ENCODE results near the gene NAP1L5.

The NAP1L5 gene

DNA sequence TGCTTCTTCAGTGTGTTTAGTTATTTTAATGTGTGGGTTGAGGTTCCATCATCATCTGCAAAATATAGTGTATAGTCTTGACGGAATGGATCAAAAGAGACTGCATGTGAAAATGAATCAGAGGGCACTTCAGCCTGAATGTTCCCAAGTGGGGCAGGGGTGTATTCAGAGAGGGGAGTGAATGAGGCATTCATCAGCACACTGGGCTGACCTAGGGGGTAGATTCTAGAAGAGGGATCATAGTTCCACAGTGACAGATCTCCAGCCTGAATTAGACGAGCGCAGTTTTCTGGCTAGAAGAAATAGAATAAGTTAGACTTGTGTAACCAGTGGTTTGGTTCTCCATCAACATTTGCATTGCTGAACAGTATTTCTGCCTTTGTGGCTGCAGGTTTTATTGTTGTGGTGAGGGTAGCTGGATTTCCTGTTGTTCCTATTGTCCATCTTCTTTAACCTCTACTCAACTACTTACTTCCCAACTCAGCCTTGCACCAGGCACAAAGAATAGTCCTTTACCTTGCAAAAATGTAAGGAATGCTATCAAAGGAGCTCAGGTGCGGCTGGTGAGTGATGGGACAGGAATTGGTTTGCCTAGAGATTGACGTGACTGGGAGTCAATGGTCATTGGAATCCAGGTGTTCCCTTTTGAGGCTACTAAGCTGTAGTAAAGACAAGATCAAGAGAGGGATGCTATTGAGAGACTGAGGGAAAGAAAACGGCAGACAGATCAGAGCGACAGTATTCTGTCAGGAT is 50.9 kb downstream of the NAP1L5 start:
- ChIA-PET CTCF (no interaction called here), POLR2A (no interaction called here)
- no peak overlapping the region for H3K27ac ChIP-seq (ENCODE audit: extremely low read depth, low read depth, low read length)

More for the DNA sequence above, 50.9 kb downstream of the NAP1L5 start:
- no peaks in the 10 kb centered on the region for H3K4me1 ChIP-seq (ENCODE audit: control insufficient read depth, insufficient read depth, low read length)
- no peaks in the 10 kb centered on the region for H3K9me3 ChIP-seq (ENCODE audit: control insufficient read depth, insufficient read depth, low read depth, low read length)
- no peaks in the 10 kb centered on the region for H3K36me3 ChIP-seq (ENCODE audit: control insufficient read depth in 2 of 2, insufficient read depth in 1 of 2, low read length in 2 of 2)
- H3K4me3 ChIP-seq (ENCODE audit: low read depth, low read length): no peak overlapping the region
- TF ChIP-seq SETDB1 (IDR thresholded peaks at IDR 0.05; ENCODE audit: insufficient read length, low read length): no peak
- no peak for TF ChIP-seq KLF17 (tag by site-specific recombination; IDR thresholded peaks at IDR 0.05)
- TF ChIP-seq, protein P1, sequence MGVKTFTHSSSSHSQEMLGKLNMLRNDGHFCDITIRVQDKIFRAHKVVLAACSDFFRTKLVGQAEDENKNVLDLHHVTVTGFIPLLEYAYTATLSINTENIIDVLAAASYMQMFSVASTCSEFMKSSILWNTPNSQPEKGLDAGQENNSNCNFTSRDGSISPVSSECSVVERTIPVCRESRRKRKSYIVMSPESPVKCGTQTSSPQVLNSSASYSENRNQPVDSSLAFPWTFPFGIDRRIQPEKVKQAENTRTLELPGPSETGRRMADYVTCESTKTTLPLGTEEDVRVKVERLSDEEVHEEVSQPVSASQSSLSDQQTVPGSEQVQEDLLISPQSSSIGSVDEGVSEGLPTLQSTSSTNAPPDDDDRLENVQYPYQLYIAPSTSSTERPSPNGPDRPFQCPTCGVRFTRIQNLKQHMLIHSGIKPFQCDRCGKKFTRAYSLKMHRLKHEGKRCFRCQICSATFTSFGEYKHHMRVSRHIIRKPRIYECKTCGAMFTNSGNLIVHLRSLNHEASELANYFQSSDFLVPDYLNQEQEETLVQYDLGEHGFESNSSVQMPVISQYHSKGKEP (tag by site-specific recombination; IDR thresholded peaks at IDR 0.05): no peak
- TF ChIP-seq, protein P2, sequence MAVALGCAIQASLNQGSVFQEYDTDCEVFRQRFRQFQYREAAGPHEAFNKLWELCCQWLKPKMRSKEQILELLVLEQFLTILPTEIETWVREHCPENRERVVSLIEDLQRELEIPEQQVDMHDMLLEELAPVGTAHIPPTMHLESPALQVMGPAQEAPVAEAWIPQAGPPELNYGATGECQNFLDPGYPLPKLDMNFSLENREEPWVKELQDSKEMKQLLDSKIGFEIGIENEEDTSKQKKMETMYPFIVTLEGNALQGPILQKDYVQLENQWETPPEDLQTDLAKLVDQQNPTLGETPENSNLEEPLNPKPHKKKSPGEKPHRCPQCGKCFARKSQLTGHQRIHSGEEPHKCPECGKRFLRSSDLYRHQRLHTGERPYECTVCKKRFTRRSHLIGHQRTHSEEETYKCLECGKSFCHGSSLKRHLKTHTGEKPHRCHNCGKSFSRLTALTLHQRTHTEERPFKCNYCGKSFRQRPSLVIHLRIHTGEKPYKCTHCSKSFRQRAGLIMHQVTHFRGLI (tag by site-specific recombination; IDR thresholded peaks at IDR 0.05): no peak
- TF ChIP-seq ZFHX2 (tag by site-specific recombination; conservative IDR thresholded peaks at IDR 0.05): no peak
- no peak for TF ChIP-seq RBAK (tag by site-specific recombination; IDR thresholded peaks at IDR 0.05)
- TF ChIP-seq YY2 (tag by site-specific recombination; IDR thresholded peaks at IDR 0.05): no peak
- TF ChIP-seq ZNF654 (tag by site-specific recombination; IDR thresholded peaks at IDR 0.05; ENCODE audit: low read depth): no peak
- no peak for TF ChIP-seq KLF9 (tag by site-specific recombination; IDR thresholded peaks at IDR 0.05; ENCODE audit: low read depth)
- TF ChIP-seq ZNF292 (tag by site-specific recombination; IDR thresholded peaks at IDR 0.05; ENCODE audit: borderline replicate concordance, low read depth): no peak
- TF ChIP-seq REST (tag by site-specific recombination; IDR thresholded peaks at IDR 0.05): no peak
- no peak for TF ChIP-seq PRDM10 (tag by site-specific recombination; IDR thresholded peaks at IDR 0.05)
- TF ChIP-seq KLF1 (tag by site-specific recombination; IDR thresholded peaks at IDR 0.05): no peak
- TF ChIP-seq MZF1 (tag by site-specific recombination; IDR thresholded peaks at IDR 0.05; ENCODE audit: borderline replicate concordance): no peak
- no peak for TF ChIP-seq ZNF133 (tag by site-specific recombination; IDR thresholded peaks at IDR 0.05)
